ENCODE measurements around the gene RTF1.

The RTF1 gene

GRCh38 chr15:41502795-41503668, 86.1 kb downstream of the RTF1 start:
- in situ Hi-C loops (cut with MboI; ENCODE audit: low sequenced_read_pairs): no loop called here

GRCh38 chr15:41503669-41504010, 86.7 kb downstream of the RTF1 start:
- in situ Hi-C loops (cut with MboI; ENCODE audit: low sequenced_read_pairs): no loop called here

GRCh38 chr15:41504751-41505492, 88.0 kb downstream of the RTF1 start:
- in situ Hi-C loops (cut with MboI; ENCODE audit: low sequenced_read_pairs): no loop called here

GRCh38 chr15:41505776-41506175, 88.9 kb downstream of the RTF1 start:
- in situ Hi-C loops (cut with MboI; ENCODE audit: low sequenced_read_pairs): no loop called here

GRCh38 chr15:41506796-41507341, 90.0 kb downstream of the RTF1 start:
- in situ Hi-C loops (cut with MboI; ENCODE audit: low sequenced_read_pairs): no loop called here

- in situ Hi-C loops (cut with MboI; ENCODE audit: low sequenced_read_pairs): no loop called here
Measured at GRCh38 chr15:41507820-41508290, 91.0 kb downstream of the RTF1 start.

- in situ Hi-C loops (cut with MboI; ENCODE audit: low sequenced_read_pairs): no loop called here
Measured at GRCh38 chr15:41510728-41511127, 93.8 kb downstream of the RTF1 start.

GRCh38 chr15:41511331-41511898, 94.5 kb downstream of the RTF1 start:
- in situ Hi-C loops (cut with MboI; ENCODE audit: low sequenced_read_pairs): no loop called here

- in situ Hi-C loops (cut with MboI; ENCODE audit: low sequenced_read_pairs): no loop called here
Measured at GRCh38 chr15:41511899-41512369, 95.0 kb downstream of the RTF1 start.

GRCh38 chr15:41512512-41512939, 95.6 kb downstream of the RTF1 start:
- in situ Hi-C loops (cut with MboI; ENCODE audit: low sequenced_read_pairs): no loop called here

GRCh38 chr15:41512940-41513505, 96.1 kb downstream of the RTF1 start:
- in situ Hi-C loops (cut with MboI; ENCODE audit: low sequenced_read_pairs): no loop called here

- in situ Hi-C loops (cut with MboI; ENCODE audit: low sequenced_read_pairs): no loop called here
Measured at GRCh38 chr15:41513506-41514227, 96.8 kb downstream of the RTF1 start, which contains the start of gene LTK. LTK (minus strand) TSS chr15:41513827; CDS start chr15:41513709, 118 bp downstream.

- in situ Hi-C loops (cut with MboI; ENCODE audit: low sequenced_read_pairs): no loop called here
Measured at GRCh38 chr15:41517895-41518449, 101.1 kb downstream of the RTF1 start.

GRCh38 chr15:41520636-41521035, 103.7 kb downstream of the RTF1 start:
- in situ Hi-C loops (cut with MboI; ENCODE audit: low sequenced_read_pairs): no loop called here

GRCh38 chr15:41521614-41522013, 104.7 kb downstream of the RTF1 start:
- in situ Hi-C loops (cut with MboI; ENCODE audit: low sequenced_read_pairs): no loop called here

- in situ Hi-C loops (cut with MboI; ENCODE audit: low sequenced_read_pairs): no loop called here
Measured at GRCh38 chr15:41523097-41523496, 106.2 kb downstream of the RTF1 start.

GRCh38 chr15:41530363-41530956, 113.6 kb downstream of the RTF1 start:
- in situ Hi-C loops (cut with MboI; ENCODE audit: low sequenced_read_pairs): no loop called here
